ENCODE measurements around the gene TMEM52.

TMEM52 gene

GRCh38 chr1:1926346-1926811 lies 7.3 kb upstream of the TMEM52 start:
- no peak for DNase-seq

- no peak for DNase-seq
These were observed 6.6 kb upstream of the TMEM52 start for GRCh38 chr1:1925437-1926345.

GRCh38 chr1:1924849-1925248 lies 5.8 kb upstream of the TMEM52 start:
- no peak for DNase-seq

GRCh38 chr1:1924386-1924785 lies 5.3 kb upstream of the TMEM52 start:
- DNase-seq, result no peak

- no peak for DNase-seq
These were observed 4.1 kb upstream of the TMEM52 start for GRCh38 chr1:1922956-1923833.

GRCh38 chr1:1922702-1922955 lies 3.5 kb upstream of the TMEM52 start:
- no peak for DNase-seq

- no peak for DNase-seq
These were observed 3.0 kb upstream of the TMEM52 start for GRCh38 chr1:1921901-1922701.

GRCh38 chr1:1921459-1921862 lies 2.4 kb upstream of the TMEM52 start:
- no peak for DNase-seq

GRCh38 chr1:1920608-1921458 lies 1.8 kb upstream of the TMEM52 start:
- no peak for DNase-seq

- no peak for DNase-seq
These were observed 1.1 kb upstream of the TMEM52 start for GRCh38 chr1:1920057-1920607.

GRCh38 chr1:1919304-1920056 lies 401 bp upstream of the TMEM52 start:
- DNase-seq, result peak; percentile 98

GRCh38 chr1:1917995-1918900 lies 831 bp downstream of the TMEM52 start:
- DNase-seq, result no peak

GRCh38 chr1:1917304-1917976 lies 1.6 kb downstream of the TMEM52 start:
- DNase-seq, result no peak

GRCh38 chr1:1916851-1917251 lies 2.2 kb downstream of the TMEM52 start:
- no peak for DNase-seq

GRCh38 chr1:1915911-1916840 lies 2.9 kb downstream of the TMEM52 start:
- no peak for DNase-seq

GRCh38 chr1:1914971-1915692 lies 3.9 kb downstream of the TMEM52 start, which contains the start of gene CALML6:
Gene CALML6 (plus strand): TSS chr1:1915260. CDS start chr1:1915281, 21 bp downstream.
- no peak for DNase-seq
